RCC 7860 (cell line): ENCODE results near the gene DNMT3B.

Experiments used
- DNase-seq: peaks from one replicate; pipeline ENCODE4 v3.0.0-alpha.2; 2015; ENCODE audit warnings: low spot score
- FAIRE-seq: peaks from 2 replicates; lab custom pipeline; 2012; peaks lifted over from hg19 to GRCh38; lab: Jason Lieb, UNC

DNMT3B gene

DNA sequence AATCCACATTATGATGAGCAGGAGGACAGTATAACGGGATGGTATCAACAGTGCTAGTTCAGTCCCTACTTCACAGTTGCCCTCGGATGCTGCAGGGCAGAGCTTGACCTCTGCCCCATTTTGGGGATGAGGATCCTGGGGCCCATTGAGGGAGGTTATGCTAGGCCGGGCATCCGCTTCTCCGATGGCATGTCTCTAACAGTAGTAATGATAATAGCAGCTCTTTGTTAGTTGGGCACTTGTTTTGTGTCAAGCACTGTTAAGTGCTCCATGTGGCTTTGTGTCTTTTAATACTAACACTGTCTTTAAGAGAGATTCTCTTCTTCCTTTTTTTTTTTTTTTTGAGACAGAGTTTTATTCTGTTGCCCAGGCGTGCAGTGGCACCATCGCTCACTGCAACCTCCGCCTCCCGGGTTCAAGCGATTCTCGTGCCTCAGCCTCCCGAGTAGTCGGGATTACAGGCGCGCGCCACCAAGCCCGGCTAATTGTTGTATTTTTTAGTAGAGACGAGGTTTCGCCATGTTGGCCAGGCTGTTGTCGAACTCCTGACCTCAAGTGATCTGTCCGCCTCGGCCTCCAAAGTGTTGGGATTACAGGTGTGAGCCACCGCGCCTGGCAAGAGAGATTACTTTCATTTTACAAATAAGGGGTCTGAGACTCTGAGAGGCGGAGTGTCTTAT is 58.7 kb downstream of the DNMT3B start:
- no peak for FAIRE-seq
- no peak for DNase-seq

DNA sequence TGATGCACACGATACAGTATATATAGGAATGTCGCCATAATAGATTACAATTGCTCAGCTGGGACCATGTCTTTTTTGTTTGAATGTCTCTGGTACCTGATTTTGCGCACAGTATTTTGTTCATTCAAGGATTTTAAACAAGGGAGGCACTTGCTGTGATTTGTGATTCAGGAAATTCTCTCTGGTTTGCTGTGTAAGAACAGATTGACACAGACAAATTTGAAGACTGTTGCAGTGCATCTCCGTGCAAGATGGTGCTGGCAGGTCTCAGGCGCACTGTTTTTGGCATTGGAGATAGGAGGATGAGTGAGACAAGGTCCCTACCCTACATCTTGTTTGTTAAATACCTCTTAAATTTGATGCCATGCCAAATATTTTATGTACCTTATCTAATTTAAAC is 60.0 kb downstream of the DNMT3B start:
- DNase-seq (no peak), FAIRE-seq (no peak)

DNA sequence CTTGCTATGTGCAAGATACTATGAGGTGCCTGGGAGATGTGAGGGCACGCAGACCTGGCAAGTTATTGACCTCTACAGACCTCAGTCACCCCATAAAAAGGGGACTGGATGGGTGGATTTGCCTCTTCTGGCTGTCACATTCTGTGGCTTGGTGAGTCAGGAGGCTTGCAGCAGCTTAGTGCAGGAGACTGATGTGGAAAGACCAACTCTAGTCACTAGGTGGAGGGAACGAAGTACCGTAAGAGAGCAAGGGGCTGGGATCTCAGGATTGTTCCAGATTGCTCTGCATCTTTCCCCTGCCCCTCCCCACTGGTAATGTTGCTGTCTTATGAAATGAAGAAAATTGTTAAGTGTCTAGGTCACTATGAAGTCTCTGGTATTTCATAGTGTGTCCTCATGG is 60.9 kb downstream of the DNMT3B start:
- FAIRE-seq (peak; percentile 69), DNase-seq (peak; percentile 70)

DNA sequence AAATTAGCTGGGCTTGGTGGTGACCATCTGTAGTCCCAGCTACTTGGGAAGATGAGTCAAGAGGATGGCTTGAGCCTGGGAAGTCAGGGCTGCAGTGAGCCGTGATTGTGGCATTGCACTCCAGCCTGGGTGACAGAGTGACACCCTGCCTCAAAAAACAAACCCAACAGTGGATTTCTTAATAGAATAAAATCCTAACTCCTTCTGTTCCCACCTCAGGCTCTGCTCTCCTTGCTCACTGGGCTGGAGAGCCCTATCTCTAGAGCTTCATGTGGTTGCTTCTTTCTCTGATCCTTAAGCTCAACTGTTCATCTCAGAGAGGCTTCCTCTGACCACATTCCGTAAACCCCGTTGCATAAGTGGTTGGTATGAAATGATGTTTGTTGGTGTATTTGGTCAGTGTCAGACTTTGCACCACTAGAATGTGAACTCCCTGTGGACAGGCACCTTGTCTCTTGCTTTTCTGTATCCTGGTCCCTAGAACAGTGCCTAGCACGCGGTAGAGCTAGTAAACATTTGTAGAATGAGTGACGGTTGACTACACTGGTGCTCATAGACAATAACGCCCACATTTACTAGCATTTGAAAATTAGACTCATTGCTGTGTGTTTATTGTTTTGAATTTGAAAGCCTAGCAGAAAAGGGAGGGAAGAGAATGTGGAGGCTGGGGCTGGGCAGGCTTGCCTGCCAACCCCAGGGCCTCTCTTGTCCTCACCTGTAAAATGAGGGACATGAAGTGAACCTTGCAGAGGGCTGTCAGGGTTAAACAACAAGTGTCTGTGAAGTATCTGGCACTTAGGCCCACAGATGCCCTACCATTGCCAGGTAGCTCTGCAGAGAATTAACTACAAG is 61.8 kb downstream of the DNMT3B start:
- FAIRE-seq (no peak), DNase-seq (no peak)

DNA sequence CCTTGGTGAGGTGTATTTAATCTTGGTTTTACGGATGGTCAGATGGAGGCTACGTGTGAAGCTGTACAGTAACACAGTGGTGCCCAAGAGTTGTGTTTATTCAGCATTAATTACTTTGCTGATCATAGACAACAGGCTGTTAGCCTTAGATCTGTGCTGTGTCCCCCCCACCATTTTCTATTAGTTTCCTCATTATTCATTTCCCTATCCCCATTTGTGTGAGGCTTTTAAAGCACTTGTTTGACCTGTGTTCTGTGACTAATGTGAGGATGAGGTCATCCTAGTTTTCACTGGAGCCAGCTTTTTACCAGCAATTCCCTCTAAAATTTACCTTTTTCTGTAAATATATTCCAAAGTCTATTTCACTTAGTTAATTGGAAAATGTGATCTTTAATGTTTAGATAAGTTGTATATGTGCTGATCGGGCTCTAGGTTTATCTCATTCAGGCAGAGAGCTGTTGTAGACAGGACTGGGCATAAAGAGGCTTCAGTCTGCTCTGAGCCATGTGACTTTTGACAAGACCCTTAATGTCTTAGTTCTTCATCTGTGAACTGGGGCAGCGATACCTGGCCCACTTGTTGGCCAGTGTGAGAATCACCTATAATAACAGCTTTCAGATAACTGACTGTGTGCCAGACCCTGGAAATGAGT is 66.0 kb downstream of the DNMT3B start:
- peak; percentile 55 for FAIRE-seq
- no peak for DNase-seq

DNA sequence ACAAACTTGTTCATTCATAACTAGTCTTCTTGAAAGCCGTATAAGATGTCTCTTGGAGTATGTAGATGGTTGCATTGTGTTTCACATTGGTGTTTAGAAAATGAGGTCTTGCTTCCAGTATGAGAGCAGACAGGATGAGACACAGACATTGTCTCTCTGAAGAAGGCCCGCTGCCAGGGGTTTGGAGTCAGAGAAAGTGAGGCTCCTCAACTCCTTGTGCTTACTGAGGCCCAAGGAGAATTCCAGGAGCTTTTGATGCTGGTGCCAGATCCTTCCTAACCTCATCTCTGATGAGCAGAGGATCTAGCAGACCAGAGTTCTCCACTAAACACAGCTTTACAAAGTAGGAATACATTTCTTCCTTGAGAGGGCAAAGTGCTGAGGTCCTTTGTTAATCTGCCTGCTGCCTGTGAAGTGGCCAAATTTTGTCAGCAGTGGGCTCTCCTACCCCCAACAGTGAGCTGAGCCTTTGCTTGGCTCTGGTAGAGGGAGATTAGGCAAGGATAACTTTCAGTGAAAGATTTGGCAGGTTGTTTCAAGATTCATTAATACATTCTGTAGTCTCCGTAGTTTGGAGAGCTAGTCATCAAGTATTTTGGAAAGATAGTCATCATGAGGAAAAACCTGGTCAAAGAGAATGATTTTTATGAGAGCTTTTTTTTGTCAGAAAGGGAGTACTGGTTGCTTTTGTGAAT is 67.3 kb downstream of the DNMT3B start:
- FAIRE-seq (no peak), DNase-seq (no peak)

DNA sequence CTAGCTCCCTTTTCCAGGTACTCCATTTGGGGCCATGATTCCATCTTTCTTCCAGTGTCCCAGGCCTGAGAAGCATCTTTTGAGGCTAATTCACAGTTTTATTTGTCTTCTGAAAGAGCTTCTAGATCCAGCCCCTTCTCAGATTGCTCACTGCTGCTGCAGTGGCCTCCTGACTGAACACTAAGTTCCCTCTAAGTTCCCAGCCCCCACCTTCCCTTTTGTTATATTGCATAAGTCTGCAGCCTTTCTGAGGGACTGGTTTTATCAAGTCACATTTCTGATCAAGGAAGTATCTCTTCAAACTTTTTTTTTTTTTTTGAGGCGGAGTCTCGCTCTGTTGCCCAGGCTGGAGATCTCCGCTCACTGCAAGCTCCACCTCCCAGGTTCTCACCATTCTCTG is 68.3 kb downstream of the DNMT3B start:
- FAIRE-seq = no peak
- DNase-seq = no peak

DNA sequence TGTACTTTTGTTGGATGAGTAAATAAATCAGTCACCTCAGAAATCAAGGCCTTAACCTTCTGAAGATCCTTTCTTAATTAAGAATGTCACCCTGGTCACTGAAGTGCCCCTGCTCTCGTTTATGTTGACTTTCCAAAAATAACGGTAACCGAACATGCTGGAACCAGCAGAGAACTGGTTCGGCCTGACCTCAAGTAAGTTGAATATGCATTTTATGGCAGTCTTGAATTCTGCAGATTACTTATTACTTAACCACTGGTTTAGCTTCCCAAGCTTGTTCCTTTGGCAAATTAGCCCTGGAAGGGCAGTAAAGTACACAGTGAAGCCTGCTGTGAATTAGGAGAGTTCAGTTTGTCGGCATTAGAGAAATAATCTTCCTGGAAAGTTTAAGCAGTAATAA is 69.8 kb downstream of the DNMT3B start:
- no peak for FAIRE-seq
- no peak for DNase-seq

DNA sequence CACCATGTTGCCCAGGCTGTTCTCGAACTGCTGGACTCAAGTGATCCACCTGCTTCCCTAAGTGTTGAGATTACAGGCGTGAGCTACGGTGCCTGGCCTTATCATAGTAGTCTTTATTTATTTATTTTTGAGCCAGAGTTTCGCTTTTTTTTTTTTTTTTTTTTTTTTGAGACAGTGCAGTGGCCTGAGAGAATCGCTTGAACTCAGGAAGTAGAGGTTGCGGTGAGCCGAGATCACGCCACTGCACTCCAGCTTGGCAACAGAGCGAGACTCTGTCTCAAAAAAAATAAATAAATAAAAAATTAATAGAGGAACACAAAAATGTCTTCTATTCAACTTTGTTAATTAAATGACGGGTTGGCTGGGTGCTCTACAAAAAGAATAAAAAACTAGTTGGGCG is 70.5 kb downstream of the DNMT3B start:
- FAIRE-seq = no peak

DNA sequence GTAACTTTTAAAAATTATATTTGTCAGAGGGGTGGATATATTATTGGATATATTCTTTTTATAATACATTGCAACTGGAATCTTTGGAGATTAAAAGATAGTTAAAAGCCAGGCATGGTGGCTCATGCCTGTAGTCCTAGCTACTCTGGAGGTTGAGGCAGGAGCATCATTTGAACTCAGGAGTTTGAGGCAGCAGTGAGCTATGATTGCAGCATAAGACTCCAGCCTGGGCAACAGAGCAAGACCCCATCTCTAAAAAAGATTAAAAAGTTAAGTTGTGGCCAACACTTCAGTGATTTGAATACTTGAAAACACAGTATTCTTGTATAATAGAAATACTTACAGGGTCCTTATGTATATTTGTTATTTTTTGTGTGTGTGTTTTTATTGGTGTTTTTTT is 72.8 kb downstream of the DNMT3B start:
- no peak for DNase-seq
- FAIRE-seq = no peak

More for the DNA sequence above, 70.5 kb downstream of the DNMT3B start:
- DNase-seq = no peak

DNA sequence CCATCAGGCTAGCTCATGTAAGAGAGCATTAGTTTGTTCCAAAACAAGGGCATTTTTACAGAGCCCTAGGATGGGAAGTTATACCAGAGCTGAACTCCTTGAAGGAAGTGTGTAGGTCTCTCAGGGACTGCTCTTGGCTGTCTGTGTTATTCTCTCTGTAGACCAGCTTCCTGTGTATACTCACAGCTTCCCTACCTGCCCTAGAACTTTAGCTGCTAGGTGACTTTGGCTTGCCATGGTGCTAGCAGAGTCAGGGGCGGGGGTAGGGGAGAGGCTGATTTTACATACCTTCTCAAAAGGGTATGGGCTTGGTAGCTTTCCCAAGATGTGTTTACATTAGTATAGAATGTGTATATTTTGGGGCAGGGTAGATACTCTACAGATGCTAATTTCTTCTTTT is 75.0 kb downstream of the DNMT3B start:
- DNase-seq = no peak
- FAIRE-seq = no peak

DNA sequence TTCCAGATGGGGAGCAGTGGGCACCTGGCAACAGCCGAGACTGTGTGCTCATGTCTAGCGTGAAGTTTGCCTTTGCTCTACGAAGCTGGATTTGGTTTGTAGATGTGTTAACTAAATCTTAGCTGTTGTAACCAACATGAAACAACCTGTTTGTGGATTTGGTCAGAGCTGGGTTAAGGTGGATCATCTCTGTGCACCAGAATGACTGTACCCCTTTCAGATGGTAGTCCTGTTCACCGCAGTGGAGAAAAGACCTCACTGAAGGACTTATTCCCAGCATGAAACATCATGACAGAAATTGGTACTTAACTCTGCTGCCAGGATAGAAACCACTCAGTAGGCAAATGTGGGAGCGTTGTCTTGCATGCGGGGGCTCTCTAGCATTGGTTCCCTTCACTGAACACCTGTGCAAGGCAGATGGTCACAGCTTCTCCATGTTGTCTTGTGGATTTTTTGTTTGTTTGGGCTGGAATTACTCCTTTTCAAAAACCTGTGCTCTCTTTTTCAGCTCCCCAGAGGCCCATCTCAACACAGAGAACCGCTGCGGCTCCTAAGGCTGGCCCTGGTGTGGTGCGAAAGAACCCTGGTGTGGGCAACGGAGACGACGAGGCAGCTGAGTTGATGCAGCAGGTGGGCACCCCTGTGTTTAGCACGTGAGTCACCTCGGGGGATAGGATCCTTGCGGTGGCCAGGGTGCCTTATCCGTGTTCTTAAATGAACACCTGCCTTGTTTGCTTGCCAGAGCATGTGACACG is 77.2 kb downstream of the DNMT3B start:
- DNase-seq = no peak

DNA sequence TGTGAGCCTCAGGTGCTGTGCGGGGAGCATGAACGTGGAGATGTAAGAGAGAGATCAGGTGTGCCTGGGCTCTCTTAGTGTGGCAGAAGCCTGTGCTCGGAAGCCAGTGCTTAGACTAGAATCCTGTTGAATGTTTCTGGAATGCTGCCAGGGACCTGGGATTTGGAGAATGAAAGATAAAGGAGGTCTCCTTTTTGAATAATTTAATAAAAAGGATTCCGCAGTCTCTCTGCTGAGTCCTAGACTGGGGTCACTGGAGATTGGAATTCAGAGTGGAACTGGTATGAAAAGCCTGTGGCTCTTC is 77.7 kb downstream of the DNMT3B start:
- FAIRE-seq = no peak

More for the DNA sequence above, 77.2 kb downstream of the DNMT3B start:
- FAIRE-seq = no peak

DNA sequence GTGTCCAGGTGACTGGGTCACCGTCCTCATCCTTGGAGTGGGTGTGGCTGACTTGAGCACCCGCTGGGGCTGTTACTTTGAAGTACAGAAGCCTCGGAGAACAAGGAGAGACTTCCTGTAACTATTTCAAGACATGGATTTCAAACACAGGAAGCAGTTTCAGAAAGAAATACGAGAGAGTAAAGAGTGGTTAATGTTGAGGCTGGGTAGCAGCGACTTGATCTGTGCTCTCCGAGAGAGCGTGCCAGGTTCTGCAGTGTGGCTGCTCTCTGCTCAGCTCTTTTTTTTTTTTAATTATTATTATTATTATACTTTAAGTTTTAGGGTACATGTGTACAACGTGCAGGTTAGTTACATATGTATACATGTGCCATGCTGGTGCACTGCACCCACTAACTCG is 79.0 kb downstream of the DNMT3B start:
- FAIRE-seq = no peak

More for the DNA sequence above, 77.7 kb downstream of the DNMT3B start:
- no peak for DNase-seq

DNA sequence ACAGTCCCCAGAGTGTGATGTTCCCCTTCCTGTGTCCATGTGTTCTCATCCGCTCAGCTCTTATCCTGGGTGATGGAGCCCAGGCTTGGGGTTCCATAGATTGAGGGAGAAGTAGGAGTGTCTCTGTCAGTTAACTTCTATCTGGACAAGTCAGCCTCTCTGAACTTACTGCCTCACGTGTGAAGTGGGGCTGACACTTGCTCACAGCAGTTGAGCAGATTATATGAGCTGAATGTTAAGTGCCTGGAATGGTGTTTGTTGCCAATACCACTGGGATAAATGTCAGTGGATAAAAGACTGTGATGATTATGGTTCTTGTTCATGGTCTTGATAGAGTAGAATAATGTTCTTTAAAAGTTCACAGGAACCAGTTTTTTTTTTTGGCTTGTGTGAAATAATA is 79.4 kb downstream of the DNMT3B start:
- DNase-seq = no peak
- no peak for FAIRE-seq

More for the DNA sequence above, 79.0 kb downstream of the DNMT3B start:
- DNase-seq = no peak

DNA sequence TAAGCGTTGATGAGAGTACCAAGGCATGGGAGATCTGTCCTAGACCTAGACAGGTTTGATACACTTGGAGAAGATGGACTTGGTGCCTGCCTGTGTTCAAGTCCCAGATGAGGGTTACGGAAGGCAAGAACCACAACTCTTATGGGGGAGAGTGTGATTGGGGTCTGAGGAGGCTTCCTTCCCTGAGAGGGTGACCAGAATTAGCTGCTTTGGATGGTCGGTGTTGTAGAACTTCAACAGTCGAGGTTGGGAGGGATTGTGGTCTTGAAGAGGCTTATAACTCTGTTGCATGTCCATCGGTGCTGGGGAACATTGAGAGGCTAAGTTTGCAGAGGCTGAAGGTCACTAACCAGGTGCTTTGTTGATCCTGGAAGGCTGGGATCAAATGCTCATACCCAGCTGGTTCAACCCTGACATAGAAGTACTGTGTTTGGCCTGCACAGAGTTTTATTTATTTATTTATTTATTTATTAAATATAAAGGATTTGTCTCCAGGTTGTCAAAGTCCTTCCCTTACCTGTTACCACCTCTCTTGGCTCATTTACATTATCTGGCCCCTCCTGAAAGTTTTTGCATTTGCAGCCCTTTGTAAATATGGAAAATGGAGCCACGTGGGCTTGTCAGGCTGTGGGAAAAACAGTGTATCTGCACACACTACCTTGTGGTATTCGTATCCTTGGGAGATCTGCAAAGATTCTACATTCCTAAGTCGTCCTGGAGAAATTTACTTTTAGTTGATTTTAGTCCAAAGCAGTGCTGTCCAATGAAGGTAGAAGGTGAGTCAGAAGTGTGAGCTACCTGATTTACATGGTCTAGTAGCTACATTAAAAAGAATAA is 80.7 kb downstream of the DNMT3B start:
- FAIRE-seq = no peak
- no peak for DNase-seq

DNA sequence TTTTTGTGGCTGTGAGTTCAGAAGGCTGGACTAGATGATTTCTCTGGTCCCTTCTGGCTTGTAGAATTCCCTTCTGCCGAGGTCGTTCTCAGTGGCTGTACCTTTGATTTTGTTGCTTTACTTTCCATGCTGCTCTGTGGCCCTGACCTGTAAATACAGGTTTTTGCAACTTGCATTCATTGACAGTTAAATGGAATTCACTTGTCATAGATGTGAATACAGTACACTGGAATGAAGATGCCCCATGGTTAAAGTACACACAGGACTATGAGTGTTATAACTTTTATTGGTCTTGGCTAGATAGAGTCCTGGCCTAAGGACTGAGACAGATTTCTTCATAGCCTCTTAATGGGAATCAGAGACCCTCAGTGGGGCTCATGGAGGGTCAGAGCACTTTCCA is 83.6 kb downstream of the DNMT3B start:
- FAIRE-seq = no peak
- DNase-seq = no peak

DNA sequence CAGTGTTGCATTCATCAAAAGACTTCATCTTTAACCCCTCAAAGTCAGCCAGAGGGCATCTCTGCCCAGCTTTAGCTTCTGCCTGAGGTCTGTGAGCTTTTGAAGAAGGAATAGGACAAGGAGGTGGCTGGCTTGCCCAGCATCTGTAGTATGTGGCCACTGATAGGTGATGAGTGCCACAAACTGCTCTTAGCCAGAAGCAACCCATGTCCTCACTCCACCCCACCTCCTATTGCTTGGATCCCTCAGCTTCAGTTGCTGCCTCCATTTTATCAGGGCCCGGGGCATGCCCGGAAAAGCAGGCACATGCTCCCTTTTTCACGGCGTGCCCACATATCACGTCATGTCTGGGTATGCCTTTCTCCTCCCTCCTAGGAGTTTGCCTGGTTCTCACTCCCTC is 84.7 kb downstream of the DNMT3B start:
- no peak for DNase-seq
- no peak for FAIRE-seq

DNA sequence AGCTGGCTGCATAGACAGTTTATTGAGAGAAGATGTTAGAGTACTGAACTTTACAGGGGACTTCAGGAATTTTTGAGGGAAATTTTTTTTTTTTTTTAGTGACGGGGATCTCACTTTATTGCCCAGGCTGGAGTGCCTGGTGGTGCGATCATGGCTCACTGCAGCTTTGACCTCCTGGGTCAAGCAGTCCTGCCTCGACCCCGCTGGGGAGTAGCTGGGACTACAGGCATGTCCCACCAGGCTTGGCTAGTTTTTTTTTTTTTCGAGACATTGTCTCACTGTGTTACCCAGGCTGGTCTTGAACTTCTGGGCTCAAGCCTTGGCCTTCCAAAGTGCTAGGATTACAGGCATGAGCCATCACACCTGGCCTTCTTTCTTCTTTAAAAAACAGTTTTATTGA is 85.8 kb downstream of the DNMT3B start:
- no peak for DNase-seq
- no peak for FAIRE-seq

DNA sequence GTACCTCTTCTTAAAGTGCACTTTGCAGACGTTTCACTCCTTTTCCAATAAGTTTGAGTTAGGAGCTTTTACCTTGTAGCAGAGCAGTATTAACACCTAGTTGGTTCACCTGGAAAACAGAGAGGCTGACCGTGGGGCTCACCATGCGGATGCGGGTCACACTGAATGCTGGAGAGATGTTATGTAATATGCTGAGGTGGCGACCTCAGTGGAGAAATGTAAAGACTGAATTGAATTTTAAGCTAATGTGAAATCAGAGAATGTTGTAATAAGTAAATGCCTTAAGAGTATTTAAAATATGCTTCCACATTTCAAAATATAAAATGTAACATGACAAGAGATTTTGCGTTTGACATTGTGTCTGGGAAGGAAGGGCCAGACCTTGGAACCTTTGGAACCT is 86.7 kb downstream of the DNMT3B start:
- DNase-seq = no peak
- FAIRE-seq = no peak
